ENCODE results near the gene SPDYE6.
"Not testable (repeated sequence)": the region's sequence is repeated elsewhere in the genome, so short reads cannot be mapped to it uniquely, and the experiment has no call there.

DNA sequence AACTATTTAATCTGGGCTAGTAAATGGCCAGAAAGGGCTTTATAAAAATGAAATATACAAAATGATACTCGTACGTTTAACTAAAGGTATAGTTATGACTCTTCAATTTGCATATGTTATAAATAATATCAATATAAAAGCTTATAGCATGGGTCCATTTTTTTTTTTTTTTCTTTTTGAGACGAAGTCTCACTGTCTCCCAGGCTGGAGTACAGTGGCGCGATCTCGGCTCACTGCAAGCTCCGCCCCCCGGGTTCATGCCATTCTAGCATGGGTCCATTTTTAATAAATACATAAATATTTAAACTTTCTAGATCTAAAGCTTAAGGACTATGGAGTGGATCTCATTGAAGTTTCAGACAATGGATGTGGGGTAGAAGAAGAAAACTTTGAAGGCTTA lies 19.2 kb downstream of the SPDYE6 start:
- TF ChIP-seq, protein P1, sequence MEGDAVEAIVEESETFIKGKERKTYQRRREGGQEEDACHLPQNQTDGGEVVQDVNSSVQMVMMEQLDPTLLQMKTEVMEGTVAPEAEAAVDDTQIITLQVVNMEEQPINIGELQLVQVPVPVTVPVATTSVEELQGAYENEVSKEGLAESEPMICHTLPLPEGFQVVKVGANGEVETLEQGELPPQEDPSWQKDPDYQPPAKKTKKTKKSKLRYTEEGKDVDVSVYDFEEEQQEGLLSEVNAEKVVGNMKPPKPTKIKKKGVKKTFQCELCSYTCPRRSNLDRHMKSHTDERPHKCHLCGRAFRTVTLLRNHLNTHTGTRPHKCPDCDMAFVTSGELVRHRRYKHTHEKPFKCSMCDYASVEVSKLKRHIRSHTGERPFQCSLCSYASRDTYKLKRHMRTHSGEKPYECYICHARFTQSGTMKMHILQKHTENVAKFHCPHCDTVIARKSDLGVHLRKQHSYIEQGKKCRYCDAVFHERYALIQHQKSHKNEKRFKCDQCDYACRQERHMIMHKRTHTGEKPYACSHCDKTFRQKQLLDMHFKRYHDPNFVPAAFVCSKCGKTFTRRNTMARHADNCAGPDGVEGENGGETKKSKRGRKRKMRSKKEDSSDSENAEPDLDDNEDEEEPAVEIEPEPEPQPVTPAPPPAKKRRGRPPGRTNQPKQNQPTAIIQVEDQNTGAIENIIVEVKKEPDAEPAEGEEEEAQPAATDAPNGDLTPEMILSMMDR (optimal IDR thresholded peaks at IDR 0.05 in 1 of 3, IDR thresholded peaks at IDR 0.05 in 1 of 3, conservative IDR thresholded peaks at IDR 0.05 in 1 of 3; ENCODE audit: extremely low read depth in 1 of 3, insufficient read depth in 2 of 3, low read length in 3 of 3), result not testable (repeated sequence)
- not testable (repeated sequence) for TF ChIP-seq EZH2 (IDR thresholded peaks at IDR 0.05; ENCODE audit: low read length)
